HG03045 (cell line): ENCODE results near the gene RBM15.
A peak's percentile ranks its signal among the peaks of the same experiment; 100 is the strongest.

Source experiments
- ATAC-seq: cut with Tn5 transposase; IDR thresholded peaks from one replicate; pipeline ENCODE4 v1.9.1; 2021; ENCODE audit warnings: mild to moderate bottlenecking, moderate library complexity; ENCODE audit not compliant: unreplicated experiment

Gene RBM15, protein sequence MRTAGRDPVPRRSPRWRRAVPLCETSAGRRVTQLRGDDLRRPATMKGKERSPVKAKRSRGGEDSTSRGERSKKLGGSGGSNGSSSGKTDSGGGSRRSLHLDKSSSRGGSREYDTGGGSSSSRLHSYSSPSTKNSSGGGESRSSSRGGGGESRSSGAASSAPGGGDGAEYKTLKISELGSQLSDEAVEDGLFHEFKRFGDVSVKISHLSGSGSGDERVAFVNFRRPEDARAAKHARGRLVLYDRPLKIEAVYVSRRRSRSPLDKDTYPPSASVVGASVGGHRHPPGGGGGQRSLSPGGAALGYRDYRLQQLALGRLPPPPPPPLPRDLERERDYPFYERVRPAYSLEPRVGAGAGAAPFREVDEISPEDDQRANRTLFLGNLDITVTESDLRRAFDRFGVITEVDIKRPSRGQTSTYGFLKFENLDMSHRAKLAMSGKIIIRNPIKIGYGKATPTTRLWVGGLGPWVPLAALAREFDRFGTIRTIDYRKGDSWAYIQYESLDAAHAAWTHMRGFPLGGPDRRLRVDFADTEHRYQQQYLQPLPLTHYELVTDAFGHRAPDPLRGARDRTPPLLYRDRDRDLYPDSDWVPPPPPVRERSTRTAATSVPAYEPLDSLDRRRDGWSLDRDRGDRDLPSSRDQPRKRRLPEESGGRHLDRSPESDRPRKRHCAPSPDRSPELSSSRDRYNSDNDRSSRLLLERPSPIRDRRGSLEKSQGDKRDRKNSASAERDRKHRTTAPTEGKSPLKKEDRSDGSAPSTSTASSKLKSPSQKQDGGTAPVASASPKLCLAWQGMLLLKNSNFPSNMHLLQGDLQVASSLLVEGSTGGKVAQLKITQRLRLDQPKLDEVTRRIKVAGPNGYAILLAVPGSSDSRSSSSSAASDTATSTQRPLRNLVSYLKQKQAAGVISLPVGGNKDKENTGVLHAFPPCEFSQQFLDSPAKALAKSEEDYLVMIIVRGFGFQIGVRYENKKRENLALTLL

DNA sequence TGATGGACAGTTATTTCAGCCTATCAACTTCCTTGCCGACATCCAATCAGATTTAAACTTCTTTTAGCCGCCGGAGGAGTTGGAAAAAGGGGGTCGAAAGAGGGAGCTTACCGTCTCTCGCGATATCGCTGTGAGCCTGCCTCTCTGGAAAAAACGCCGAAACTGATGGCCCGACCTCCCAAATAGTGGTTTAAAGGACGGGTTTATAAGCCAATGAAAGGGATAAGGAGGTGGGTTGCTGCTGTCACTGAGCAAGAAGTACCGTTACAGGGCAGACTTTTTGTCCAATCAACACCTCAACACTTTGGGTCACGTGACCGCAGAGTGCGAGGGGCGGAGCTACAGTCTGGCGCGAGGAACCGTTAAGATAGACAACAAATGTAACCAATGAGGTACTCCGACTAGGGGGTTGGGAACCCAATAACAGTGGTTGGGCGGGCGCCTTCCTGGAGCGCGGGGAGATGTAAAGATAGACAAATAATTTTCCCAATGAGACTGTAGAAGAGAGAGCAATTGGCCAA lies at the start of gene RBM15:
Gene RBM15, plus strand, starts transcription at position 492 of the 521 bp plus-strand sequence. Its CDS starts 29 bp downstream, at position 521.
- ATAC-seq: peak; percentile 74

DNA sequence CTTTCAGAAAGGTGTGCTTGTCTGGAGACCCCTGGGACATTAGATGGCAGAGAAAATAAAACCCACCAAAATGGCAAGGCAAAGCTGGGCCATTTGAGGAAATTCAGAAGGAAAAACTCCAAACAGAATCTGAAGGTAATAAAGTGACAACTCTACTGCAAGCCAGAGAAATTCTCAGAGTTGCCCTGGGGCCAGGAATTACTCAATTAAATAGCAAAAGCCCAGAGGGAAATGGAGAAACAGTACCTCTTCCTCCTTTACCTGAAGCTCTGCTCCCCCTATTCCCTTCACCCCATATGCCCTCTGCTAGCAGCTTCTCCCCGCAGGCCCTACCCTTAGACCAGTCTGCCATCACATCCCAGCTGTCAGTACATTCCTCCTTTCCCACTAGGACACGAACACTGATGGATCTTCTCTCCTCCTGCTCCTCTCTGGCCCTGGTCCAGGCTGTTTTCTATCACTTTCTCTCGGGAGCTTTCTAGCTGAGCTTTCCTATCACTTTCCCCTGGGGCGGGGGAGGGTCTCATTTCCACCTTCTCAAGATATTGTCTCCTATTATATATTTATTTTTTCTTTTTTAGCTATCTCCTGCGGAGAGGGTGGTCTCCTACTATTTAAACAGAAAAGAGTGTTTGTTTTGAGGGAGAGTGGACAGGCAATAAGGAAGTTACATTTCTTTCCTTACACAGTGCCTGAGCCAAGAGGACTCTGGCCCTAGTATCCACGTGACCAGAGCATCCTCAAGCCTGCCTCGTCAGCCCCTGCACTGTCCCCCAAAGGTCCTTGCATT lies 47.7 kb upstream of the RBM15 start:
- no peak for ATAC-seq

DNA sequence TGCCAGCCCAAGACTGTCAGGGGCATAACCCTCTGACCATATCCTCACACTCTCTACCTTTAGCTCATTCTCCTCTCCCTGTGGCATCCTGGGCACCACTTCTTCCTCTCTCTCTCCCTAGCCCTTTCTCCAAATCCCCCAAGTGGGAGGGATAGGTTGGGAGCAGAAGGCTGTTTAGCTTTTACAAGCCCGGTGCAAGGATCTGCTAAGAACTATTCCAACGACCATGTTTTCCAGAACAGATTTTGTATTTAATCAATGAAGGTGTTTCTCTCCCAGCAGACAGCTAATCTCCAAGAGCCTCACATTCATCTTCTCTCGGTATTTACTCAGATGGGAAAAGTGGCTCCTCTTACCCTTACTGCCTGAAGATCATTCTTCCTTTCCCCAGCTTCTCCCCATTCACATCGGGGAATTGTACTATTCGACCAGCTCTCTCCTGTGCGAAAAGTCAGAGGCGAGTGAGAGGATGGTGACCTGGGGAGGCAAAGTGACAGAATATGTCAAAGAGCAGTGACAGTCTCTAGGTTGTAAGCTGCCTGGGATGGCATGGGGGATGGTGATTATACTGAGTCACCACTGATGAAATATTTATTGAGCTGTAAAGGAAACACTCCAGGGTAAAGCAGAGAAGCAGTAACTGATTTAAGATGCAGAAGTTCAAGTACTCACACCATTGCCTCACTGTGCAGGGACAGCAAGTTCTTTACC lies 47.0 kb upstream of the RBM15 start:
- ATAC-seq: no peak

DNA sequence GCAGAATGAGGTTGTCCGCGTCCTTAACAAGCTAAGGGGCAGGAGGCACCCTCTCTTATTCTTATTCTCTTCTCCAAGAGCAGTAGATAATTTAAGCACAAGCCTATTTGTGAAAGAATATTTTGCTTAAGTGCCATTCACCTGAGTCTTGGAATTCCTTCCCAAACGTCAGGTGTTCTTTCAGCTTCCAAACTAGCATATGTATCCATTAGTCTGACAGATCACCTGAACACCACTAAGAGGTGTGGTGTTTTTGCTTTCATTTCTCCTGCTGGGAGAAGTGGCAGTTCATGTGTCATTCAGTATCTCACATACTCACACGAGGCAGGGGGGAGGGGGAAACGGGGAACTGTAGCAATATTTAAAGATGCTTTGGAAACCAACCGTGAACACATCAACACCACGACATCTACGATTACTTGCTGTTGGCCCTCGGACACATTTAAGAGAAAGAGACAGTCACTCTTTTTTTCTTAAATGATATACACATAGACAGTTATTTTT lies 45.5 kb upstream of the RBM15 start:
- ATAC-seq: no peak

DNA sequence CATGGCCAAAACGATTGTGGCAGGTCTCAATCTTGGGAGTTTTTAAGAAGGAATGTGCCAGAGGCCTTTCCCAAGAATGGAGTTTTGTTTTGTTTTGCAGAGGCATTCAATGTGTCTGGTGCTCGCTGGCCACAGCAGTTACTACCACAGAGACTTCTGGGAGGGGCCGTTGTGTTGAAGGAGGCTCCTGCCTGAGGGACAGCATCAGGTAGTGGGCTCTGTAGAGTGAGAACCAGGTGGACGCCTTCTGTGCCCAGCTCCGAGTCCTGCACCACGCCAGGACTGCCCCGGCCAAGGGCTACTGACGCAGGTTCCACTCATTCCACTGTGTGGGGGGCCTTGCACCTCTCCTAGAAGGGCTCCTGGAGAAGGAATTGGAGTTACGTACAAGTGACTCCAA lies 44.9 kb upstream of the RBM15 start:
- no peak for ATAC-seq

DNA sequence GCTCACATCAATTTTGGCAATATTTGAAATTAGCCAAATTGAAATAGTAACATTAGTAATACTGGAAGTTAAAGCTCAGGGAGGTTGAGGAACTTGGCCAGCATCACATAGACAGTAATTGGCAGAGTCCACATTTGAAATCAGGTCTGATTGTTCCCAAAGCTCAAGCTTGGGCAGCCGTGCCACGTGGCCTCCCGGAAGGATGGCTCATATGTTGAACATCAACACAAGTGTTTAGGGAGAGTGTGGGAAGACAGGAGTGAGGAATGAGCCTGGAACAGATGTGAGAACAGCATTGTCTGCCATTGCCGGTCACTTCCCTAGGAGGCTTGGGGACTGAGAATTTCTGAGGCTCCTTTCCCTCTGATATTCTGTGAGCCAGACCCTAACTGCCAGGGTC lies 40.2 kb upstream of the RBM15 start:
- ATAC-seq: no peak

DNA sequence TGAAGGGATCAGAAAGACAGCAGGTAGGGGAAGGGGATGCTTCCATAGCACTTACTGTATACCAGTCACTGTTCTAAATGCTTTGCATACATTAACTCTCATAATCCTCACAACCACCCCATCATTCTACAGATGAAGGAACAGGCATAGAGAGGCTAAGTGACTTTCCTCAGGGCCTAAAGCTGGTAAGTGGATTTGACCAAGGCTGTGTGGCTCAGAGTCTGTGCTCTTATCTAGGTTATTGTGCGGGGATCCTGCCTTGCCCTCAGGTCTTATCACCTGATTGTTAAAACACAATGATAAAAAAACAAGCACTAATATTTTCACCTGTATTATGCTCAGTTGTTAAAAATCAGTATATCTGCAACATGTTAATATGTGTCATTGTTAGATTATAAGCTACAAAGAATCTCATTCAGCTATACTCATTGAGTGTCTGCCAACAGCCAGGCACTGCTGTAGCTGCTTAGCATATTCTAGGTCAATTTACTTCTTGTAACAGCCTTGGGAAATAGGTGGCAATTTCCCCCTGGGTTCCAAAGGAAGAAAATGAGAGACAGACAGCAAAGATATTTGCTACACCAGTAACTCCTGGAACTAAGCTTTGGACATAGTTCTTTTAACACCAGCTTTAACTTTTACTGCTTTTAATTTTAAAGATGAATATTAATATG lies 38.6 kb upstream of the RBM15 start:
- no peak for ATAC-seq

DNA sequence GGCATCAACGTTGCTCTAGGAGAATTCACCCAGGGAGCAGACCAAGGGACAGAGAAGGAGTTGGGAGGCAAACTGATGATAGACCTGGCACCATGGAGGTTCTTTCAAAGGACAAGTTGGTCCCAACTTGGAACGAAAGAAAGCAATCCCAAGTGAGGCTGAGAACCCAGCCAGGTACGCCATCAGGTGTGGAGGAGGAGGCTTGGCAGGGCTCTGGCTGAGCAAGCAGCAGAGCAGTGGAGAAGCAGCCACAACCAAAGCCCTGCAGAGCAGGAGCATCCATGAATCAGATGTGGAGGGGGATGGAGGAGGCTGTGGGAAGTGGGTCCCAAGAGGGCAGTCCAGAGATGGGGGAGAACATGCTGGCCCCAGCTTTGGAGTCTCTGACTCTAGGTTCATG lies 36.3 kb upstream of the RBM15 start:
- no peak for ATAC-seq

DNA sequence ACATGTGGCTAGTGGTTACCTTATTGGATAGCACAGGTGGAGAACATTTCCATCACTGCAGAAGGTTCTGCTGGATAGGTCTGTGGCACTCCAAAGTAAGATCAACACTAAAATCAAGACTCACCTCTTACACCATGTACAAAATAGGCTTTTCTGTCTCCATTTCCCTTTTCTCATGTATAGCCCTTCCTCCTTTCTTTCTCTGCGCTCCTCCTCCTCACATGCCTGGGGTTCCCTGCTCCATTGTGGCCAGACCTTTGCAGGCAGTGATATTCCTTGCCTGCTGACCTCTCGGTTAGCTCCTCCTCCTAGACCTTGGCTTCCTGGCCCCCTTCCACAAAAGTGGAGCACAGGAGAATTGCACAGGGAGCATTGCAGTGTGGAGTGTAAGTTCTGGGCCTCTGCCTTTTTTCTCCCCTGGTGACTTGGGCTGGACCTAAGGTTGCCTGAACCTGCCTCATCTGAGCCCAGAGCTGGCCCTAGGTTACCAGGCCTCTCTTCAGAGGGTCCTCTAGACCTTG lies 33.2 kb upstream of the RBM15 start:
- ATAC-seq: no peak

DNA sequence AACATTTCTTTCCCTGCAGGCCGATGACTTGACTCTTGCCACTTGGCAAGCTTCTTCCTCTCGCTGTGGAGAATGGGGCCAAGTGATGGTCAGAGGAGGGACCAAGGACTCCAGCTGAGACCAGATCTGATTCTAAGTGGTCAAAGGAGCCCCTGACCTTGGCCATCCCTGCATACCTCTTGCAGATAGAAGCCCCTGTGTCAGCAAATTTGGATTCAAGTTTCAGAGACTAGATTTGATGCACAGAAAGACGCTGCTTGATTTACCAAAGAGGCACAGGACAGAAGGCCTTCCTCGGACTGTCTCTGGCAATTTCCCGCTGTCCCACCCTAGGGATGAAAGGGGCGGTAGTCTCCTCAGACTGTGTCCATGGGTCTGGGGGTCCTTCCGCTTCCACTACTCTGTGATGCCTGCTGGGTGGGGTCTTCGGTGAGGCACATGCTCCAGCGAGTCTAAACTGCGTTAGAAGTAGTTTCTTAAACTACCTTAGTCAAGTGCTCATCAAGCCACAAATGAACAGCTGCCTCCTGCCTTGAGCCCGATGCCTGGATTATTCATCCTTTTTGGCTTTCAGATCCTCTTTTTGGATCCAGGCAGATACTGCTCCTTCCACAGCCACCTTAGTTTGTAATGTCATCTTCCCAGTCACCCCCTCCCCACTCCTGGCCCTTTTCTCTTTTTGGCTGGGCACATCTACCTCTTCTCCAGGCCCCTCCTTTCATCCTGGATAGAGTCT lies 31.8 kb upstream of the RBM15 start:
- ATAC-seq: no peak

DNA sequence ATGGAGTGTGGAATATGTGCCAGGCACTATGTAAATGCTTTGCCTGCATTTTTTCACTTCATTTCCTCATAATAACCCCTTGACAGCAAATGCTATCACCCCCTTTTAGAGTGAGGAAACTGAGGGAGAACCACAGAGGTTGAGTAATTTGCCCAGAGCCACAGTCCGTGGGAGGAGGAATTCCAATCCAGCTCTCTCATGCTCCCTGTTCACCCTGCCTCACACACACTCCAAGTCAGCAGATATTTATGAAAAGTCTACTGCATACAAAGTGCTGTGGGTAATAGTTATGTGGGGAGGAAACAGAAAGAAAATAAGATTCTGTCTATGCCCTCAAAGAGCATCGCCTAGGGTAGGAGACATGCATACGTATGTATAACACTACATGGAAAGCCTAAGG lies 30.9 kb upstream of the RBM15 start:
- no peak for ATAC-seq

DNA sequence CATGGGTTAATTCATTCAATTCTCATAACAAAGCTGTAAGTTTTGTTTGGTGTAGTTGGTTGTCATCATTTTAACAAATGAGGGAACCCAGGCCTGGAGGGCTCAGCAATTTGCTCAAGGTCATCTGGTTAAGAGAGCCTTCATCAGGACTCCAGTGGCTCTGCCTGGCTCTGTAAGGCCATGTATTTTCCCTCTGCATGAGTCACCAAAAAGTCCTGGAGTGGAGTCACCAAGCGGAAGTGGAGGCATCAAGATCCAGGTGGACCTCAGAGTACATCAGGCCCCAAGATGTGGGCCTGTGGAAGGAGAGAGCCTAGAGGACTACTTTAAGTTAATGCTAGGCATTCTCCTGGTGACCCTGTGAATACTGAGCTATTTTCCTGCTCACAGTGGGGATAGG lies 30.0 kb upstream of the RBM15 start:
- ATAC-seq: no peak

DNA sequence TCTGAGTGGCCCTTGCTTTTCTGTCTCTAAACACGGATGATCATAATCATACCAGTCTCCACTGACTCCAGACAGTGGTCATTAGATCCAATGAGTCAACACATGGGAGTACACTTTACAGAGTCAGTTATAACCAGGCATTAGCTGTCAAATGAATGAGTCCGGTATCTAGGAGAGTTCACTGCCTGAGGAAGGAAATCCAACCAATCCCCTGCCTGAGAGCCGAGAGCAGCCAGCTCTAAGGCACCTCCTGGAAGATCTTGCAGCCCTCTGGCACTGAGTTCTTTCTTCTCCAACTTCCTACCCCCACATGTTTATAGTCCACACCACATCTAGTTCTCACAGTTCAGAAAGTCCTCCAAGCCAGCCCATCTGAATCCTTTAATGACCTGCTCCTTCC lies 29.4 kb upstream of the RBM15 start:
- ATAC-seq: no peak

DNA sequence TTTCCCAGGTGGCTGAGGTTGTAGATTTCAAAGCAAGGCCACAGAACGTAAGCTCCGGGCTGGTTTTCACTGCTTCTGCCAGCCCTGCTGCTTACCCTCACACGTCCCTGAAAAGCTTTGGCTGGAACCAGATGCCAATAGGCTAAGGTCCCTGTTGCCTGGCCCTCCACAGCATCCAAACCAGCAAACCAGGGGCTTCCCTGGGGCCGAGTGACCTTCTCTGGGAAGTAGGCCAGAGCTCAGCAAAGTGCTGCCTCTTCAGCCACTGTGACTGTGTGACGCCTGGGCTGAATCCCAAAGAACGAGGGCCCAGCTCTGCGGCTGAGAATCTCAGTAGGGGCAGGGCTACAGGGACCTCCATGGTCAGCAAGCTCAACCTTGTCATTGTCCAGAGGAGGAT lies 28.9 kb upstream of the RBM15 start:
- ATAC-seq: no peak

DNA sequence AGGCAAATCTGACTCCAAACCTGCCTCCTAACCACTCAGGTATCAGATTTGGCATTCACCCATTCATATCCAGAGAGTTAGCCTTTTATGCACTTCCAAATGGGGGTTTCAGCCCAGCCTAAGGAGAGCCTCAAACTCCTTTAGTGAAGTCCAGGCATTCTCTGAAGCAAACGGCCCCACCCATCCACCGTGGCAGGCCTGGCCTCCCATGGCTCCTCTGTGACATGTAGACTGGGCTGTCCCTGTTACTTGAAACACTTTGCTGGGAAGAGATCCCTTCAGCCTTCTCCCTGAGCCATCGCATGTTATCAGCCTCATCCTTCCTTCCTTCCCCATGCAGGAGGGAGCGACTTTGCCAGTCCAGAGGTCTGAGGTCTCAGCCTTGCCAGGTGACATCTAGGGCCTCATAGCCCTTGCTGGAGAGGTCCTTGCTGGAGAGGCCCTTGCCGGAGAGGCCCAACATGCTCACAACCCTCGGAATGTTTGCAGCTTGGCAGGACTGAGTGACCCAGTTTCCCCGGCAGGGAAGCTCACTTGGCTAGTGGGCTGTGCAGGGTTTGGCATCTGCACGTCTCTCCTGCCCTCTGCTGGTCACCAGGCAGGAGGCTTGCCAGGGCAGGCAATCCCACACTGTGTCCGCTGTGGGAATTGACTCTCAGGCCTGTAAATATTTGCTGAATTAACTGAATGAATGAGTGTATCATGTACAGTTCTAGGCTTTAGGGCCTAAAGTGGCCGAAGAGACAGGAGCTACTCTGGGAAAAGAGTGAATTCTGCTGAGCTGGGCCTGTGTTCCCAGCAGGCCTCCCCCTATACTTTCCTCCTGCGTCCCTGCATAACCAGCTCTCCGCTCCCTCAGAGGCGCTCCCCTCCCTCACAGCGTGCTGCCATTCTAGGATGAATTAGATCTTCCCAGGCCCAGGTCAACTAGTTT lies 26.7 kb upstream of the RBM15 start:
- peak; percentile 50 for ATAC-seq

DNA sequence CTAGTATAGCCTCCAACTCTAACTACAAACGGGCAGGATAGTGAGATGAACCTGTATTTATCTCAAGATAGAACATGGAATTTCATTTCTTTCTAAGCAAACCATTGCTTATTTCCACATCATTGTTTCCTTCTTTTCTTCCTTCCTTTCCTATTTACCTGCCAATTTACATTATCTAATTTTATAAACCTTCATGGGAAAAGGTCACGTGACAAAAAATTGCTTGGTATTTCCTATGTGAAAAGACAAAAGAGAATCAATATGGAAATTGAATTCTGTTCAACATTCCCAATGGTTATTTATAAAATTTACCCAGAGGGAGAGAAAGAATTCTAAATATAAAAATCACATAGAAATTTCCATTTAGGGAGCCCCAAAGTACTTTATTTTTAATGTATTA lies 22.4 kb upstream of the RBM15 start:
- no peak for ATAC-seq

DNA sequence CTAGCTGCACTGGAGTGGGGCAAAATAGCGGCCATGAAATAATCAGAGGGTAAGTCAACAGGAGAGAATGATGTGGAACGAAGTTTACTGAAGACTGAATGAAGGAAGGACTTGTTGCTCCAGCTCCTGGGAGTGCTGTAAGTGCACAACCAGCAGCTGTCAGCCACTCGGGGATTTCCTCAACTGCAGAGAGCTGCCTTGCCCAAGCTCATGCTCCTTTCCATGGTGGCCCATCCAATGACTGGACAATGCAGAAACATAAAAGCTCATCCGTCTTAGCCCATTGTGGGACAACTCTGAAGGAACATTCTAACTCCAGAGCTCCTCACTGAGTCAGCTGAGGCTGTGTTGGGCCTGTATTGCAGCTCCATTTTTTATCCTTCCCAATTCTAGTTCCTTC lies 21.1 kb upstream of the RBM15 start:
- no peak for ATAC-seq
